Vagina (tissue), 2 donors: ENCODE results near the gene TRMU. TPM values are rescaled to one million over a fixed set of nuclear protein-coding genes. Genes with fewer than 3 reads are reported as not detected.

Experiments
- DNase-seq, 2 donors: peaks; one replicate each; pipeline ENCODE4 v3.0.0-alpha.2; 2017; ENCODE audit errors: extremely low spot score in 2 of 2
- H3K27ac ChIP-seq: fragments of 200-600 bp; sonication (generic); one replicate; pipeline ENCODE4 v1.5.1; 2019
- H3K27me3 ChIP-seq: fragments of 200-600 bp; sonication (generic); one replicate; pipeline ENCODE4 v1.5.1; 2019
- H3K36me3 ChIP-seq, 2 donors: fragments of 200-600 bp; sonication (generic); one replicate each; pipeline ENCODE4 v1.5.1; 2017 to 2019
- H3K4me1 ChIP-seq: fragments of 200-600 bp; sonication (generic); one replicate; pipeline ENCODE4 v1.5.1; 2019
- H3K4me3 ChIP-seq, 2 donors: fragments of 200-600 bp; sonication (generic); 1 replicate in 1 of 2; 2 replicates in 1 of 2; pipeline ENCODE4 v1.5.1; 2016 to 2019
- H3K9me3 ChIP-seq: fragments of 200-600 bp; sonication (generic); one replicate; pipeline ENCODE4 v1.5.1; 2019
- POLR2A ChIP-seq, 2 donors: fragments of 450-650 bp; IDR thresholded peaks; one replicate each; pipeline ENCODE4 v1.6.1; 2017; ENCODE audit warnings: antibody characterized with exemption in 2 of 2, mild to moderate bottlenecking in 2 of 2, moderate library complexity in 2 of 2
- POLR2AphosphoS5 ChIP-seq, 2 donors: sonication (generic); formaldehyde crosslinking; IDR thresholded peaks; one replicate each; pipeline ENCODE4 v1.9.0; 2017; ENCODE audit warnings: antibody characterized with exemption in 2 of 2, mild to moderate bottlenecking in 2 of 2, low read depth in 1 of 2; ENCODE audit not compliant: insufficient read depth in 1 of 2
- intact Hi-C: fragments of 100-400 bp; cut with DNase I; formaldehyde crosslinking; loops from one replicate; pipeline ENCODE4 v1.15.1; 2023
- total RNA-seq: library from RNA; depleted of rRNA; stranded (reverse); fragments of >200 nt; gene quantifications from one replicate; pipeline ENCODE4 v1.2.3, GENCODE V29; 2016
- TF ChIP-seq, protein P1 (sequence below), 3 experiments: fragments of 450-650 bp in 2 of 3; fragments of 200-600 bp in 1 of 3; sonication (generic) in 1 of 3; IDR thresholded peaks; one replicate each; pipeline ENCODE4 v1.5.1; 2017 to 2019; ENCODE audit warnings: antibody characterized with exemption in 3 of 3, mild to moderate bottlenecking in 2 of 3, moderate library complexity in 2 of 3

TRMU gene
- total RNA-seq, 1 donor from 2014 or later, result 37.1 TPM

- Histone ChIP-seq H3K27ac (no peak overlapping the region), H3K27me3 (no peaks in the 10 kb centered on the region), H3K4me3 (no peak overlapping the region), H3K4me1 (peaks cover 12% of the 10 kb centered on the region), H3K36me3 (peaks cover 0 to 81% of the 10 kb centered on the region in 2 donors), H3K9me3 (no peaks in the 10 kb centered on the region)
- TF ChIP-seq POLR2A (IDR thresholded peaks at IDR 0.05) (no peak), POLR2AphosphoS5 (IDR thresholded peaks at IDR 0.05; ENCODE audit: insufficient read depth in 1 of 2, low read depth in 1 of 2) (no peak)
- TF ChIP-seq, protein P1, sequence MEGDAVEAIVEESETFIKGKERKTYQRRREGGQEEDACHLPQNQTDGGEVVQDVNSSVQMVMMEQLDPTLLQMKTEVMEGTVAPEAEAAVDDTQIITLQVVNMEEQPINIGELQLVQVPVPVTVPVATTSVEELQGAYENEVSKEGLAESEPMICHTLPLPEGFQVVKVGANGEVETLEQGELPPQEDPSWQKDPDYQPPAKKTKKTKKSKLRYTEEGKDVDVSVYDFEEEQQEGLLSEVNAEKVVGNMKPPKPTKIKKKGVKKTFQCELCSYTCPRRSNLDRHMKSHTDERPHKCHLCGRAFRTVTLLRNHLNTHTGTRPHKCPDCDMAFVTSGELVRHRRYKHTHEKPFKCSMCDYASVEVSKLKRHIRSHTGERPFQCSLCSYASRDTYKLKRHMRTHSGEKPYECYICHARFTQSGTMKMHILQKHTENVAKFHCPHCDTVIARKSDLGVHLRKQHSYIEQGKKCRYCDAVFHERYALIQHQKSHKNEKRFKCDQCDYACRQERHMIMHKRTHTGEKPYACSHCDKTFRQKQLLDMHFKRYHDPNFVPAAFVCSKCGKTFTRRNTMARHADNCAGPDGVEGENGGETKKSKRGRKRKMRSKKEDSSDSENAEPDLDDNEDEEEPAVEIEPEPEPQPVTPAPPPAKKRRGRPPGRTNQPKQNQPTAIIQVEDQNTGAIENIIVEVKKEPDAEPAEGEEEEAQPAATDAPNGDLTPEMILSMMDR (IDR thresholded peaks at IDR 0.05), result no peak
- intact Hi-C loops, result no loop called here
- DNase-seq, result no peak
Observed at GRCh38 chr22:46350646-46351045, 15.1 kb downstream of the TRMU start.

DNA sequence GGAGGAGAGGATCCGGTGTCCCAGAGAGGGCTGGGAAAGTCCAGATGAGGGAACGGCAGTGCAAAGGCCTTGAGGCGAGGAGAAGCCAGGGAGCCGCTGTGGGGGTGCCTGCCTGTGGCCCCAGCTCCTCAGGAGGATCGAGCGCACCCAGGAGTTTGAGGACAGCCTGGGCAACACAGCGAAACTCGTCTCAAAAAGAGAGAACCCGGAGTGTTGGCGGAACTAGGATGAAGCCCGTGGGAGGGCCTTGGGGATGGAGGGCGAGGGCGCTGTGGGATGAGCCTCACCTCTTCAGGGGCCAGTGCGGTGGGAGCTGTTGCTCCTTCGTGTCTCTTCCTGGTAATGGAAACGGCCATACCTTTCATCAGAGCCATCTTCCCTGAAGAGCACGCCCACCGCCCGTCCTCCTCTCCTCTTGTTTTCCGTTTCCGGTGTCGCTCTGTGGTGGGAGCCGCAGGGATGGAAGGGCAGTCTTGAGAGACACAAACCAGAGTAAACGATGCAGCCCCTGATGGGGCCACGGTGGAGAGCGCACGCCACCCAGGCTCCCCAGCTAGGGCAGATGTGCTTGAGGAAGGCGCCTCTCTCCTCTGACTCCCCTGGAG, 15.7 kb downstream of the TRMU start:
- peaks cover 0 to 76% of the 10 kb centered on the region in 2 donors for H3K36me3 ChIP-seq

GRCh38 chr22:46351767-46352166, 16.3 kb downstream of the TRMU start:
- TF ChIP-seq POLR2AphosphoS5 (IDR thresholded peaks at IDR 0.05; ENCODE audit: insufficient read depth in 1 of 2, low read depth in 1 of 2) (no peak), POLR2A (IDR thresholded peaks at IDR 0.05) (no peak)
- TF ChIP-seq, protein P1 (IDR thresholded peaks at IDR 0.05), result no peak
- DNase-seq, result no peak
- no peaks in the 10 kb centered on the region for H3K27me3 ChIP-seq
- intact Hi-C loops, result no loop called here
- peaks cover 12% of the 10 kb centered on the region for H3K4me1 ChIP-seq
- no peak overlapping the region for H3K4me3 ChIP-seq
- peaks cover 0 to 76% of the 10 kb centered on the region in 2 donors for H3K36me3 ChIP-seq
- H3K27ac ChIP-seq, result no peak overlapping the region
- H3K9me3 ChIP-seq, result no peaks in the 10 kb centered on the region

More for the DNA sequence above, 15.7 kb downstream of the TRMU start:
- no peak for DNase-seq
- intact Hi-C loops, result no loop called here
- no peak for TF ChIP-seq POLR2A (IDR thresholded peaks at IDR 0.05)
- TF ChIP-seq, protein P1 (IDR thresholded peaks at IDR 0.05), result no peak
- no peak for TF ChIP-seq POLR2AphosphoS5 (IDR thresholded peaks at IDR 0.05; ENCODE audit: insufficient read depth in 1 of 2, low read depth in 1 of 2)
- Histone ChIP-seq H3K4me1 (peaks cover 12% of the 10 kb centered on the region), H3K27me3 (no peaks in the 10 kb centered on the region), H3K27ac (no peak overlapping the region), H3K9me3 (no peaks in the 10 kb centered on the region), H3K4me3 (no peak overlapping the region)

- Histone ChIP-seq H3K27me3 (no peaks in the 10 kb centered on the region), H3K4me1 (peaks cover 12% of the 10 kb centered on the region), H3K27ac (no peak overlapping the region), H3K4me3 (no peak overlapping the region), H3K9me3 (no peaks in the 10 kb centered on the region), H3K36me3 (peaks cover 0 to 73% of the 10 kb centered on the region in 2 donors)
- TF ChIP-seq POLR2A (IDR thresholded peaks at IDR 0.05), result no peak
- TF ChIP-seq, protein P1 (IDR thresholded peaks at IDR 0.05), result no peak
- TF ChIP-seq POLR2AphosphoS5 (IDR thresholded peaks at IDR 0.05; ENCODE audit: insufficient read depth in 1 of 2, low read depth in 1 of 2), result no peak
- no peak for DNase-seq
- intact Hi-C loops, result no loop called here
Observed at GRCh38 chr22:46352276-46352675, 16.8 kb downstream of the TRMU start.

GRCh38 chr22:46352691-46353386, 17.3 kb downstream of the TRMU start:
- Histone ChIP-seq H3K4me3 (no peak overlapping the region), H3K27me3 (no peaks in the 10 kb centered on the region), H3K36me3 (peaks cover 0 to 73% of the 10 kb centered on the region in 2 donors), H3K27ac (no peak overlapping the region), H3K9me3 (no peaks in the 10 kb centered on the region), H3K4me1 (peaks cover 12% of the 10 kb centered on the region)
- intact Hi-C loops, result no loop called here
- TF ChIP-seq POLR2A (IDR thresholded peaks at IDR 0.05), result no peak
- TF ChIP-seq, protein P1 (IDR thresholded peaks at IDR 0.05), result no peak
- TF ChIP-seq POLR2AphosphoS5 (IDR thresholded peaks at IDR 0.05; ENCODE audit: insufficient read depth in 1 of 2, low read depth in 1 of 2), result peak in 1 of 2 donors; percentile 13
- DNase-seq, result no peak
